Trophoblast cell (in vitro differentiated cells and primary cell): ENCODE results near the gene ZNF831.

Source experiments
- DNase-seq, 2 donors: peaks; one replicate each; pipeline ENCODE4 v3.0.0-alpha.2; 2016
- H2AFZ ChIP-seq: 2 replicates; pipeline ENCODE4 v1.6.1; 2013; ENCODE audit warnings: low read length, moderate library complexity, mild to moderate bottlenecking; ENCODE audit not compliant: insufficient read depth, poor library complexity
- H2AK5ac ChIP-seq: 2 replicates; pipeline ENCODE4 v1.6.1; 2013; ENCODE audit warnings: mild to moderate bottlenecking, low read length
- H2BK120ac ChIP-seq: 2 replicates; pipeline ENCODE4 v1.6.1; 2013; ENCODE audit warnings: low read length, mild to moderate bottlenecking, moderate library complexity; ENCODE audit not compliant: insufficient read depth, poor library complexity
- H2BK12ac ChIP-seq: 2 replicates; pipeline ENCODE4 v1.6.1; 2013; ENCODE audit warnings: mild to moderate bottlenecking, low read length, moderate library complexity
- H2BK5ac ChIP-seq: 2 replicates; pipeline ENCODE4 v1.6.1; 2013; ENCODE audit warnings: low read length, low read depth, moderate library complexity, mild to moderate bottlenecking; ENCODE audit not compliant: poor library complexity
- H3K14ac ChIP-seq: 2 replicates; pipeline ENCODE4 v1.6.1; 2013; ENCODE audit warnings: mild to moderate bottlenecking, low read length
- H3K18ac ChIP-seq: 2 replicates; pipeline ENCODE4 v1.6.1; 2013; ENCODE audit warnings: mild to moderate bottlenecking, low read length
- H3K23ac ChIP-seq: 2 replicates; pipeline ENCODE4 v1.6.1; 2013; ENCODE audit warnings: low read length
- H3K27ac ChIP-seq: 2 replicates; pipeline ENCODE4 v1.5.1; 2013; ENCODE audit warnings: low read depth, mild to moderate bottlenecking, inconsistent platforms, low read length, moderate library complexity
- H3K27me3 ChIP-seq: 2 replicates; pipeline ENCODE4 v1.6.1; 2013; ENCODE audit warnings: inconsistent platforms, mild to moderate bottlenecking, low read length, moderate library complexity; ENCODE audit not compliant: insufficient read depth
- H3K36me3 ChIP-seq, 2 experiments: 1 replicate in 1 of 2; 2 replicates in 1 of 2; pipeline ENCODE4 v1.6.1; 2013; ENCODE audit warnings: low read length in 2 of 2, mild to moderate bottlenecking in 2 of 2, moderate library complexity in 1 of 2; ENCODE audit not compliant: insufficient read depth in 2 of 2, control insufficient read depth in 1 of 2
- H3K4ac ChIP-seq: 2 replicates; pipeline ENCODE4 v1.6.1; 2013; ENCODE audit warnings: low read depth, mild to moderate bottlenecking, low read length, moderate library complexity
- H3K4me1 ChIP-seq, 2 experiments: 1 replicate in 1 of 2; 2 replicates in 1 of 2; pipeline ENCODE4 v1.6.1; 2013; ENCODE audit warnings: low read length in 2 of 2, mild to moderate bottlenecking in 2 of 2, moderate library complexity in 1 of 2; ENCODE audit not compliant: insufficient read depth in 2 of 2, control insufficient read depth in 1 of 2
- H3K4me2 ChIP-seq: 2 replicates; pipeline ENCODE4 v1.6.1; 2013; ENCODE audit warnings: inconsistent platforms, mild to moderate bottlenecking, low read length, moderate library complexity
- H3K4me3 ChIP-seq: 2 replicates; pipeline ENCODE4 v1.5.1; 2013; ENCODE audit warnings: mild to moderate bottlenecking, low read depth, low read length, inconsistent platforms
- H3K79me1 ChIP-seq: one replicate; pipeline ENCODE4 v1.6.1; 2013; ENCODE audit warnings: low read length
- H3K79me2 ChIP-seq: 2 replicates; pipeline ENCODE4 v1.6.1; 2013; ENCODE audit warnings: low read length, mild to moderate bottlenecking; ENCODE audit not compliant: control insufficient read depth, insufficient read depth, poor library complexity
- H3K9ac ChIP-seq: 2 replicates; pipeline ENCODE4 v1.6.1; 2013; ENCODE audit warnings: mild to moderate bottlenecking, low read length
- H3K9me3 ChIP-seq: 2 replicates; pipeline ENCODE4 v1.6.1; 2013; ENCODE audit warnings: low read depth, mild to moderate bottlenecking, control low read depth, inconsistent platforms, low read length; ENCODE audit not compliant: insufficient read depth
- H4K12ac ChIP-seq: 2 replicates; pipeline ENCODE4 v1.6.1; 2013; ENCODE audit warnings: low read depth, mild to moderate bottlenecking, low read length, moderate library complexity
- H4K8ac ChIP-seq: 2 replicates; pipeline ENCODE4 v1.6.1; 2013; ENCODE audit warnings: low read depth, mild to moderate bottlenecking, low read length, moderate library complexity
- H4K91ac ChIP-seq: one replicate; pipeline ENCODE4 v1.6.1; 2013; ENCODE audit warnings: low read depth, mild to moderate bottlenecking, low read length, moderate library complexity
- WGBS: extraction: QIAGEN DNeasy Blood & Tissue Kit; methylation state at CpG from one replicate; pipeline ENCODE4 v1.1.7; 2013; ENCODE audit warnings: missing lambda C conversion rate; ENCODE audit not compliant: insufficient read length, insufficient coverage; ENCODE audit errors: extremely low coverage; 5-methylcytosine and 5-hydroxymethylcytosine counted together

ZNF831 gene

GRCh38 chr20:59158673-59159072 lies 4.9 kb upstream of the ZNF831 start:
- Histone ChIP-seq H3K18ac (no peak overlapping the region), H3K79me2 (no peaks in the 10 kb centered on the region), H2AK5ac (no peak overlapping the region), H3K27me3 (no peaks in the 10 kb centered on the region), H3K9ac (no peak overlapping the region), H3K14ac (no peak overlapping the region), H3K36me3 (no peaks in the 10 kb centered on the region), H2BK5ac (no peak overlapping the region), H2BK120ac (no peak overlapping the region), H3K4ac (no peak overlapping the region), H3K4me3 (no peak overlapping the region), H3K4me1 (no peaks in the 10 kb centered on the region), H3K27ac (no peak overlapping the region), H4K12ac (no peak overlapping the region), H3K23ac (no peak overlapping the region), H2BK12ac (no peak overlapping the region), H3K4me2 (no peak overlapping the region), H2AFZ (no peak overlapping the region), H3K79me1 (no peaks in the 10 kb centered on the region), H3K9me3 (peaks cover 2% of the 10 kb centered on the region), H4K91ac (no peak overlapping the region), H4K8ac (no peak overlapping the region)
- no CpG with 5 or more reads among the region's 6 CpGs for WGBS
- peak; percentile 85 to 87 for DNase-seq

- H3K27ac ChIP-seq: no peak overlapping the region
- H3K27me3 ChIP-seq: no peaks in the 10 kb centered on the region
- H3K4me1 ChIP-seq: no peaks in the 10 kb centered on the region
- no peak overlapping the region for H3K9ac ChIP-seq
- no peak overlapping the region for H3K18ac ChIP-seq
- H3K9me3 ChIP-seq: peaks cover 2% of the 10 kb centered on the region
- H3K79me2 ChIP-seq: no peaks in the 10 kb centered on the region
- H2AFZ ChIP-seq: no peak overlapping the region
- DNase-seq: no peak
- no peak overlapping the region for H4K12ac ChIP-seq
- no peaks in the 10 kb centered on the region for H3K79me1 ChIP-seq
- no peak overlapping the region for H2BK120ac ChIP-seq
- H2AK5ac ChIP-seq: no peak overlapping the region
- H3K36me3 ChIP-seq: no peaks in the 10 kb centered on the region
- no peak overlapping the region for H4K91ac ChIP-seq
- H3K4me2 ChIP-seq: no peak overlapping the region
- no peak overlapping the region for H3K4me3 ChIP-seq
- H4K8ac ChIP-seq: no peak overlapping the region
- H3K14ac ChIP-seq: no peak overlapping the region
- no peak overlapping the region for H2BK12ac ChIP-seq
- no peak overlapping the region for H3K4ac ChIP-seq
- no peak overlapping the region for H2BK5ac ChIP-seq
- WGBS: no CpG with 5 or more reads among the region's 3 CpGs
- H3K23ac ChIP-seq: no peak overlapping the region
These were observed 4.5 kb upstream of the ZNF831 start for GRCh38 chr20:59159091-59159490.

- H3K27me3 ChIP-seq: no peaks in the 10 kb centered on the region
- no peak overlapping the region for H3K18ac ChIP-seq
- H2BK120ac ChIP-seq: no peak overlapping the region
- no peaks in the 10 kb centered on the region for H3K79me2 ChIP-seq
- H3K4me3 ChIP-seq: no peak overlapping the region
- H2BK5ac ChIP-seq: no peak overlapping the region
- no peak overlapping the region for H4K8ac ChIP-seq
- H3K9ac ChIP-seq: no peak overlapping the region
- H3K79me1 ChIP-seq: no peaks in the 10 kb centered on the region
- no peak overlapping the region for H2AK5ac ChIP-seq
- H4K12ac ChIP-seq: no peak overlapping the region
- no peak overlapping the region for H3K23ac ChIP-seq
- no peaks in the 10 kb centered on the region for H3K4me1 ChIP-seq
- no peaks in the 10 kb centered on the region for H3K36me3 ChIP-seq
- H3K14ac ChIP-seq: no peak overlapping the region
- DNase-seq: peak; percentile 33 to 35
- H3K27ac ChIP-seq: no peak overlapping the region
- no peak overlapping the region for H2AFZ ChIP-seq
- no CpG with 5 or more reads among the region's 18 CpGs for WGBS
- no peak overlapping the region for H3K4ac ChIP-seq
- H2BK12ac ChIP-seq: no peak overlapping the region
- H4K91ac ChIP-seq: no peak overlapping the region
- H3K9me3 ChIP-seq: peaks cover 2% of the 10 kb centered on the region
- no peak overlapping the region for H3K4me2 ChIP-seq
These were observed 3.9 kb upstream of the ZNF831 start for GRCh38 chr20:59159493-59160376.

GRCh38 chr20:59160389-59161115 lies 3.1 kb upstream of the ZNF831 start:
- no peaks in the 10 kb centered on the region for H3K4me1 ChIP-seq
- no peak overlapping the region for H4K91ac ChIP-seq
- H3K23ac ChIP-seq: no peak overlapping the region
- no peaks in the 10 kb centered on the region for H3K36me3 ChIP-seq
- no peak overlapping the region for H4K8ac ChIP-seq
- H3K79me1 ChIP-seq: no peaks in the 10 kb centered on the region
- H3K4me3 ChIP-seq: no peak overlapping the region
- no peak overlapping the region for H2AK5ac ChIP-seq
- no peak overlapping the region for H2AFZ ChIP-seq
- H3K18ac ChIP-seq: no peak overlapping the region
- H3K9me3 ChIP-seq: peaks cover 2% of the 10 kb centered on the region
- no peak overlapping the region for H2BK5ac ChIP-seq
- no peak overlapping the region for H3K9ac ChIP-seq
- H2BK12ac ChIP-seq: no peak overlapping the region
- no CpG with 5 or more reads among the region's 9 CpGs for WGBS
- H2BK120ac ChIP-seq: no peak overlapping the region
- no peak overlapping the region for H3K4me2 ChIP-seq
- no peaks in the 10 kb centered on the region for H3K79me2 ChIP-seq
- H3K4ac ChIP-seq: no peak overlapping the region
- H3K14ac ChIP-seq: no peak overlapping the region
- no peak for DNase-seq
- no peaks in the 10 kb centered on the region for H3K27me3 ChIP-seq
- no peak overlapping the region for H4K12ac ChIP-seq
- H3K27ac ChIP-seq: no peak overlapping the region
